GM23248 (cell line): ENCODE results near the gene KDM6B.

Experiments used
- EZH2 ChIP-seq: fragments of 200-600 bp; sonication (generic); IDR thresholded peaks from 2 replicates; pipeline ENCODE4 v1.6.1; 2018; ENCODE audit warnings: antibody characterized with exemption, mild to moderate bottlenecking; ENCODE audit not compliant: insufficient read depth, poor library complexity, severe bottlenecking
- EZH2phosphoT487 ChIP-seq: fragments of 200-600 bp; sonication (generic); IDR thresholded peaks from 2 replicates; pipeline ENCODE4 v1.6.1; 2018; ENCODE audit warnings: antibody characterized with exemption, moderate library complexity, mild to moderate bottlenecking, low read depth; ENCODE audit not compliant: insufficient read depth

DNA sequence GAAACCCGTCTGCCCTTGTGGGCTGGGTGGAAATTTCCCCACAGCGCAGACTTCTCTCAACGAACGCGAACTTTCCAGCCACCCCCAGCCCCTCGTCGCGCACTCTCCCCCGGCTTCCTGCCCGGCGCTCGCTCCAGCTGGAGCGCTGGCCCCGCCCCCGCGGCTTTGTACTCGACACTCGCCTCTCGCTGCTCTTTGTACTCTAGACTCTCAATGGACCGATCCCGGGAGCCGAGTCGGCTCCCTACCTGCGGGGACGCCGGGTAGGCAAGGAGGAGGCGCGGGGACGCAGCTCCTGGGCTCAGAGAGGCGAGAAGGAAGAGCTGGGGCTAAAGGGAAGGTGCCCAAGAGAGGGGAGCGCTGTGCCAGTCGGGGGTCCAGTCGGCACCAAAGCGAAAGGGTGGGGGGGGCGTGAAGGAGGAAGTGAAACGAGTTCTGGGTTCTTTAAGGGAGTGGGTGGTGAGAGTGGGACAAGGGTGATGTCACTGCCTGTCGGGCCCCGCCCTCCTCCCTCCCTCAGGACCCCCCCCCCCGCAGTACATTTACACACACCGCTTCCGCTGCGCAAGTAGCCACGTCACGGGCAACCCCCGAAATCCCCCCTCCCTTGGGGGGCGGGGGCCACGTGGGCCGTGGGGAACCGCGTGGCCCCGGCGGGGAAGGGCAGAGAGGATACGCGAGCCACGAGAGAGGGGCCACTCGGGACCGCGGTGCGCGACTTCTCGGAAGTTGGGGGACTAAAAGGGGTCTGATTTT, 9.7 kb downstream of the KDM6B start:
- no peak for TF ChIP-seq EZH2phosphoT487
- TF ChIP-seq EZH2: no peak
